ELF-1 (cell line): ENCODE measurements around the gene KCNIP3.

Source experiments
- DNase-seq: peaks from one replicate; pipeline ENCODE4 v3.0.0-alpha.2; 2016; ENCODE audit warnings: low read depth, low spot score

KCNIP3 gene

GRCh38 chr2:95274291-95275150 is 22.6 kb upstream of the KCNIP3 start, which contains the start of gene PROM2:
Gene PROM2 (plus strand): TSS chr2:95274449. CDS start chr2:95274586, 137 bp downstream.
- peak; percentile 94 for DNase-seq

DNA sequence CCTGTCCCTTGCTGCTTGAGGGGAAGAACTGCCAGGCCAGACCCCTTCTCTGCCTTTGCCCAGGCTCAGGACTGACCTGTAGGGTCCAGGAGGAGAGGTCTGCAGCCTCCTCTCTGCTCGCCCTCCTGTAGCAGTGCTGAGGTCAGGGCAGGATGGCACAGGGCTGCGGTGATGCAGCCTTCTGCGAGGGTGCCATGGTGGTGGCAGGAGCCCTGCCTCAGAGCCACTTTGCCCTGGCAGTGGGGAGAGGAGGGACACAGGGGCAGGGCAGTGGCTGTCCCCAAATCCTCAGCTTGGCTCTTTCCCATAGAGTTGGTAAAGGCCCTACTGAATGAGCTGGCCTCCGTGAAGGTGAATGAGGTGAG is 22.0 kb upstream of the KCNIP3 start:
- DNase-seq, result no peak

DNA sequence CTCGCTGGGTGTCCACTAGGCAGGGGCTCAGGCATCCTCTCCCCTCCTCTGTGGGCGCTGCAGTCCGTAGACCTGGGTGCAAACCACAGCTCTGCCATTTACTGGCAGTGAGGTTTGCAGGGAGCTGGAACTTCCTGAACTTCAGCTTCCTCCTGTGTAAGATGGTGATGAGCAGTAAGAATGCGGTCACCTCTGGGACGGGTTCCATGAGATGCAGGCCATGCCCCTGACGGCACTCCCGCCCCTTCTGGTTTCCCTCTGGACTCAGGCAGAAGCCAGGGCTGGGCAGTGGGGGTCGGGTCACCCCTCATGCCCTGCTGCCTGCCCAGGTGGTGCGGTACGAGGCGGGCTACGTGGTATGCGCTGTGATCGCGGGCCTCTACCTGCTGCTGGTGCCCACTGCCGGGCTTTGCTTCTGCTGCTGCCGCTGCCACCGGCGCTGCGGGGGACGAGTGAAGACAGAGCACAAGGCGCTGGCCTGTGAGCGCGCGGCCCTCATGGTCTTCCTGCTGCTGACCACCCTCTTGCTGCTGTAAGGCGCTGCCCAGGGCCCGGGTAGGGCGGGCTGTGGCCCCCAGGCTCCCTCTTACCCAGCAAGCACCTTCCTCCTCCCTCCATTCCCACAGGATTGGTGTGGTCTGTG is 21.4 kb upstream of the KCNIP3 start:
- DNase-seq, result no peak

DNA sequence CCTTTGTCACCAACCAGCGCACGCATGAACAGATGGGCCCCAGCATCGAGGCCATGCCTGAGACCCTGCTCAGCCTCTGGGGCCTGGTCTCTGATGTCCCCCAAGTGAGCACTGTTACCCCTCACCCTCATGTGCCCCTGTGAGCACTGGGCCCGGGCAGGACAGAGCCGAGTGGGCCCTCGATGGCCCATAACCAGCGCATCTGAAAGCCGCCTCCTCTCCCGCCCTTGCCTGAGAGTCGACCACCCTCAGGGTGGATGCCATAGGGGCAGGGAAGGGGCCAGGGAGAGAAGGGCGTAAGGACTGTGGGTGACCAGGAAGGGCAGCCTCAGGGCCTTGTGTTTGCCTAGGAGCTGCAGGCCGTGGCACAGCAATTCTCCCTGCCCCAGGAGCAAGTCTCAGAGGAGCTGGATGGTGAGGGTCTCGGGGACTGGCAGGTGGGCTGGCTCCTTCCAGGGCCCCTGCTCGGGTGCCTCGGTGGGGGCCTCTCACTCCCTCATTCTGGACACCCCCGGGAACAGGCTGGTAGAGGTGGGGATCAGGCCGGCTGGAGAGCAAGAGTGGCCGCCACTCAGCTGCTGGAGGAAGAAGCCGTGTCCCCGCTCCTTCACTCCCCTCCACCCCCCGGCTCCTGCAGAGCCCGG is 20.8 kb upstream of the KCNIP3 start:
- DNase-seq, result no peak

GRCh38 chr2:95276888-95277245 is 20.3 kb upstream of the KCNIP3 start:
- DNase-seq, result no peak

DNA sequence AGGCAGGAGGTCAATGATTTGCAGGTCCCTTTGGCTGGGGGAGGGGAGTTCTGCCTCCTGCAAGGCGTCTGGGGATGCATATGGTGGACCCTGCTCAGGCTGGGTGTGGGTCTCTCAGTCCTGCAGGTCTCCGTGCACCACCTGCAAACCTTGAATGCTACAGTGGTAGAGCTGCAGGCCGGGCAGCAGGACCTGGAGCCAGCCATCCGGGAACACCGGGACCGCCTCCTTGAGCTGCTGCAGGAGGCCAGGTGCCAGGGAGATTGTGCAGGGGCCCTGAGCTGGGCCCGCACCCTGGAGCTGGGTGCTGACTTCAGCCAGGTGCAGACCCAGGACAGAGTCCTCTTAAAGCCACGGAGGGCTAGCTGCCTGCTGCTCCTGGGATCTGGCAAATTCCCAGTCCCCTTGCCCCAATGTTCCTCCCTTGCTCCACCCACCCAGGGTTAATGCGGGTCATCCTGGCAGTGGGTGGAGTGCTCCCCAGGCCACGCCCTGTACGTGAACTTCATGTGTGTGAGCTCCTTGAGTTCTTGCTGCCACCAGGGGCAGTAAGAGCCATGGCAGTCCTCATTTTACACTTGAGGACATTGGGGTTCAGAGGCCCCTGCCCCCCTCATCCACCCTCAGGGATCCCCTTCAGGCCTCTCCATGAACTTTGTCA is 19.8 kb upstream of the KCNIP3 start:
- no peak for DNase-seq

DNA sequence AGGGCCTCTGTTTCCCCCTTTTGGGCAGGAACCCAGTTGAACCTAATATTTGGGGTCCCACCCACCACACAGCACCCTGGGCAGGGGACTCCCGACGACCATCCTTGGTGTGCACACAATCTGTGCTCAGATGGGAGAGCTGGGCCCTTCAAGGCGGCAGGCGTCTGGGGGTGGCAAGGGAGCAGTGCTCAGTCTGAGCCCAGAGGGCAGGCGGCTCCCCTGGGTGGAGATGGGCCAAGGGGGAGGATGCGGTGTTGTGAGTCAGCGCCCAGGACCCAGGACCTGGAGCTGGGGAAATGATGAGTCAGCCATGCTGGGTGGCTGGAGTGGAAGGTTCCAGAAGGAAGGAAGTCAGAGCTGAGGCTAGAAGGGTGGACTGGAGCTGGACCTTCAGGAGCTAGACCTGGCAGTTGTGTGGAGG is 19.1 kb upstream of the KCNIP3 start:
- DNase-seq, result no peak

DNA sequence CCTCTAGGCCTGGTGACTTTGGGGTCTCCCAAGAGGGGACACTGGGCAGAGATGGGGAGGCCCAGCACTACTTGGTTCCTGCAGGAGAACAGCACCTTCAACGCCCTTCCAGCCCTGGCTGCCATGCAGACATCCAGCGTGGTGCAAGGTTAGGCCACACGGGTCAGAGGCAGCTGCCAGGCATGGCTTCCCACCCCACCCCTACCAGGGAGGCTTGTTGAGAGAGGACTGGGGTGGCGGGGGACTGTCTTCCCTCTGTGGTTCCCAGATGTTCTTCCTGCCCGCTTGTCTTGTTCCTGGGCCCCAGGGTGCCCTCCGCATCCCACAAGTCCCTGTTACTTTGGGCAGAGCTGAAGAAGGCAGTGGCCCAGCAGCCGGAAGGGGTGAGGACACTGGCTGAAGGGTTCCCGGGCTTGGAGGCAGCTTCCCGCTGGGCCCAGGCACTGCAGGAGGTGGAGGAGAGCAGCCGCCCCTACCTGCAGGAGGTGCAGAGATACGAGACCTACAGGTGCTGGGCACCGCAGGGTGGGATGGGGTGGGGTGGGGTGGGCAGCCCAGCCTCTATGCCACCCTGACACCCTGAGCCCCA is 18.4 kb upstream of the KCNIP3 start:
- DNase-seq, result no peak

DNA sequence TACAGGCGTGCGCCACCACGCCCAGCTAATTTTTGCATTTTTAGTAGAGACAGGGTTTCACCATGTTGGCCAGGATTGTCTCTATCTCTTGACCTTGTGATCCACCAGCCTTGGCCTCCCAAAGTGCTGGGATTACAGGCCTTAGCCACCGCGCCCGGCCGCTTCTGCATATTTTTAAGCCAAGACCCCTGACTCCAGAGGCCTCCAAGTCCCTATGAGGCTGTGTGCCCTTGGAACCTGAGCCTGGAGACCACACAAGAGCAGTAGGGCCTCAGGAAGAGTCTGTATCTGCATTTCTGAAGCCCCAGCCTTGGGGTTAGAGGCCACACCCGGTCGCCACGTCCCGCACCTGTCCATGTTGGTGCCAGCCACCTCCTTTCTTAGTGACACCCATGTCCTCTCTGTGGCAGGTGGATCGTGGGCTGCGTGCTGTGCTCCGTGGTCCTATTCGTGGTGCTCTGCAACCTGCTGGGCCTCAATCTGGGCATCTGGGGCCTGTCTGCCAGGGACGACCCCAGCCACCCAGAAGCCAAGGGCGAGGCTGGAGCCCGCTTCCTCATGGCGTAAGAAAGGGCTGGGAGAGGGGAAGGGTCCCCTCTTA is 17.6 kb upstream of the KCNIP3 start:
- no peak for DNase-seq

- no peak for DNase-seq
Observed at GRCh38 chr2:95281071-95281470, 16.1 kb upstream of the KCNIP3 start.

DNA sequence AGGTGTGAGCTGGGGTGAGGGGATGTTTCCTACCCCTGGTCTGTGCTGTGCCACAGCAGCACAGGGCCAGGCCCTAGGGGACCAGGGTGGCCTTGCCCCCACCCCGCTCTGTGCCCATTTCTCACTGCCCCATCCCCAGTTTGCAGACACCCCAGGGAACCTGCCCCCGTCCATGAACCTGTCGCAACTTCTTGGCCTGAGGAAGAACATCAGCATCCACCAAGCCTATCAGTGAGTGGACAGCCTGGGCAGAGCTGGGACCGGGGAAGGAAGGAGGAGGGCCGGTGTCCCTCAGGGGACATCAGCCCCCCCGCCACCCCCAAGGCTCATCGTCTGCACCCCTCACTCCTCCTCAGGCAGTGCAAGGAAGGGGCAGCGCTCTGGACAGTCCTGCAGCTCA is 15.4 kb upstream of the KCNIP3 start:
- no peak for DNase-seq

DNA sequence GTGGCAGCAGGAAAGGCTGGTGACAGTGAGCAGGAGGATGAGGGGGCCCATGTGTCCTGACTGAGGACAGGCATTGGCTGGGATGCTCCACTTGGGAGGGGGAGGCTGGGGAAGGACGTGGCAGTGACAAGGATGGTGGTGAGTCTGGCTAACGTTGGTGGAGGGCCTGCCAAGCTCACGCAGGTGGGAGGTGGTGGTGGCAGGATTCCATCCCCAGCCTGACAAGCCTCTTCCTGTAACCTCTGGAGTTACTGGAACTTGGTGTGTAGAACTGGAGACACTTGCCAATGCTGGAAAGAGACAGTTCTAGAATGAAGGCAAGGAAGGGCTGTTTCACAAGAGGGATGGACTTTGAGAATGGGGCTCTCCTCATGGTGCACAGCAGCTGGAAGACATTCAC is 14.7 kb upstream of the KCNIP3 start:
- no peak for DNase-seq

- no peak for DNase-seq
Observed at GRCh38 chr2:95283562-95283961, 13.6 kb upstream of the KCNIP3 start.

GRCh38 chr2:95284886-95285541 is 12.1 kb upstream of the KCNIP3 start:
- DNase-seq, result no peak

GRCh38 chr2:95285542-95285932 is 11.6 kb upstream of the KCNIP3 start:
- DNase-seq, result no peak

GRCh38 chr2:95287336-95287735 is 9.8 kb upstream of the KCNIP3 start:
- DNase-seq, result no peak

- no peak for DNase-seq
Observed at GRCh38 chr2:95287806-95288205, 9.3 kb upstream of the KCNIP3 start.

DNA sequence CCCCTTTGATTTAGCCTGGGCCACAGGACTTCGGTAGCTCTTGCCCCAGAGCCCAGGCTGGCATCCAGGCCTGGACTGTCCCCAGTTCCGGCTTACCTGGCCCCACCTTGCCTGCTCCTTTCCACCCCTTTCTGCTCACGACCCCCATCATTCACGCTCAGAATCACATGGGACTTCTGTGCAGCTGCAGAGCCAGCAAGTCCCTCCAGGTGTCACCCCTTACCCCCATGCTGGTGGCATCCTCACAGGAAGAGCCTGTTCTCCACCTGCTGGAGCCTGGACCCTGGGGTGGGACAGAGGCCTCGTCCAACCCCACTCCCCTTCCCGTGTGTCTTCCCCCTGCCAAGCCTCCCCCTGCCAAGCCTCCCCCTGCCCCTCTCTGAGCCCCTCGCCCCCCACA is 7.9 kb upstream of the KCNIP3 start:
- no peak for DNase-seq

GRCh38 chr2:95291222-95291621 is 5.9 kb upstream of the KCNIP3 start:
- no peak for DNase-seq

GRCh38 chr2:95292623-95293260 is 4.4 kb upstream of the KCNIP3 start:
- no peak for DNase-seq
